ENCODE data around the gene HSD11B2.
"Not testable (repeated sequence)": the region's sequence is repeated elsewhere in the genome, so short reads cannot be mapped to it uniquely, and the experiment has no call there.

Gene HSD11B2

DNA sequence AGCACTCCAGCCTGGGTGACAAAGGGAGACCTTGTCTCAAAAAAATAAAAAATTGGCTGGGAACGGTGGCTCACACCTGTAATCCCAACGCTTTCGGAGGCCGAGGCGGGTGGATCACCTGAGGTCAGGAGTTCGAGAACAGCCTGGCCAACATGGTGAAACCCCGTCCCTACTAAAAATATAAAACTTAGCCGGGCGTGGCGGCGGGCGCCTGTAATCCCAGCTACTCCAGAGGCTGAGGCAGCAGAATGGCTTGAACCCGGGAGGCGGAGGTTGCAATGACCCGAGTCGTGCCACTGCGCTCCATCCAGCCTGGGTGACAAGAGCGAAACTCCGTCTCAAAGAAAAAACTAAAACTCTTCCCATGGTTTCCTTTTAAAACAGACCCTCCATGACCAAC lies 15.5 kb upstream of the HSD11B2 start:
- DNase-seq: not testable (repeated sequence)

DNA sequence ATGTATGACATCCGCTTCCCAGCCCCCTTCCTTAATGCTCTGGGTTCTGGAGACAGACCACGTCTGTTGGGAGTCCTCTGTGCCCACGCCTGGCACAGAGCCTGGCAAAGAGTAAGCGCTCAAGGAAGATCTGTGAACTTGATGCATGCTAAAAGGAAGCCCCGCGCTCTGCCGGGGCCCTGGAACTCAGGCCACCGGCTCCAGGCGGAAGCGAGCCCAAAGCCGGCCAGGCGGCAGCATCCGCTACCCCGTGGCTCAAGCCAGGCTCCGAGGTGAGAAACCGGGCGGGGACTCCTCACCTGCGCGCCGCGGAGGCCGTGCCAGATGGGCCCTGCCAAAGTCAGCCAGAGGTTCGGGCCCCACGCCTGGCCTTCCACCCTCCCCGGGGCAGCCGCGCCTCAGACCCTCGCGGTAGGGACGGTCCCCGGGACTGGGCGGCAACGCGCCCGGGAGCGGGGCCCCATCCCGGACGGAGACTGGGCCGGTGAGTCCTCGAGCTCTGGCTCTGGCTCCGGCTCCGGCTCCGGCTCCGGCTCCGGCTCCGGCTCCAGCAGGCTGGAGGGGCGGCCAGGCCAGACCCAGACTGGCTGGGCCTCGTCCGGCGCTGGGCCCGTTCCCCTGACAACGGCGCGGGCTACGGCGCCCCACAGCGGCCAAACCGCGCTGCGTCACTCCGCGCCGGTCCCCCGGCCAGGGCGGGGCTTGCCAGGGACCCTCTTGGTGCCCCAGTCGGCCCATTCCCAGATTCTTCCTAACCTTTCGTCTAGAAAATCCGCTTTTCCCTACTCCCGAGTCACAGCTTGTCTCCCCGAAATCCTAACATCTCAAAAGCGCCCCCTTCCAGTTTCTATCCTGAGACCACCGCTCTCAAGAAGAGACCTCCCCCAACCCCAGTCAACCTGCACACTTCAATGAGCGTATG lies 14.8 kb upstream of the HSD11B2 start, which contains the start of gene ZDHHC1:
Gene ZDHHC1, minus strand, starts transcription at position 606 of the 922 bp plus-strand sequence. CDS start 8,702 bp downstream, outside the sequence.
- DNase-seq: no peak

DNA sequence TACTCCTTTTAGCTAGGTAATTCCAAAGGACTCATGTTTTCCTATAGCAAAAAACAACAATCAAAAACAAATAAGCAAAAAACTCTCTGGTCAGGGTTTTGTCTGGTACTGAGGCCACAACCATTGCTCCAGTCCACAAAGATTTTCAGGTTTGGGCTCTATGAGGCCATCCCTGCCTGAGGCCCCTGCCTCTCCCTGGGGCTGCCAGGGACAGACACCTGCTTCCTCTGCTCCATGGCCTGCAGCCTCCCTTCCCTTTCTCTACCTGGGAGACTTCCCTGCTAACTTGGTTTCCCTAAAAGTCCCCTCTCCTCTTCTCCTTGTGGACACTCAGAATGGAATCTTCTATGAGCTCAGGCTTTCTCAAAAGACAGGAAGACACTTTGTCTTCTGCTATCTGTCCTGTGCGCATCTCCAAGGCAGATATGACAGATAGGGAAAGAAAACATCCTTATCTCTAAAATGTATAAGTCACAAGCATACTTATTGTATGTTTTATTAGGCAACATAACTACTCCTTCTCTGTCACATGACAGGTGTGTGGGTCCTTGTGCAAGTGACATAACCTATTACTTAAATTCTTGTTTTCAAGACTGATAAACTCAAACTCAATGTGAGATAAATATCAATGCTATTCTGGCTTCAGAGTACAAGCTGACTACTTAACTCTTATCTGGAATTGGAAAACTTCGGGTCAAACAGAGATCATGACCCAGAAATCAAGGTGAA lies 13.4 kb upstream of the HSD11B2 start:
- DNase-seq: no peak

DNA sequence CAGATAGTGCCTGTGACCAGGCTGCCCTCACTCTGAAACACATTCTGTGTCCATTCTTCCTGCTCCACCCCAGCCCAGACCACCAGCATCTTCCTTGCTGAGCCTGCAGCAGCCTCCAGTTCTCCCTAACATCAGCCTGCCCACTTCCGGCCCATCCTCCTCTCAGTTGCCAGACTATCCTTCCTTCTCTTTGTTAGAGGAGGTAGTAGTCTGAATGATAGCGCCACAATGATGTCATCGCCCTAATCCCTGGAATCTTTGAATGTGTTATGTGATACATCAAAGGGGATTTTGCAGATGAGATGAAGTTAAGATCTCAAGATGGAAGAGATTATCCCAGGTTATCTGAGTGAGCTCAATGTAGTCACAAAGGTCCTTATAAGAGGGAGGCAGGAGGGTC lies 11.4 kb upstream of the HSD11B2 start:
- no peak for DNase-seq

DNA sequence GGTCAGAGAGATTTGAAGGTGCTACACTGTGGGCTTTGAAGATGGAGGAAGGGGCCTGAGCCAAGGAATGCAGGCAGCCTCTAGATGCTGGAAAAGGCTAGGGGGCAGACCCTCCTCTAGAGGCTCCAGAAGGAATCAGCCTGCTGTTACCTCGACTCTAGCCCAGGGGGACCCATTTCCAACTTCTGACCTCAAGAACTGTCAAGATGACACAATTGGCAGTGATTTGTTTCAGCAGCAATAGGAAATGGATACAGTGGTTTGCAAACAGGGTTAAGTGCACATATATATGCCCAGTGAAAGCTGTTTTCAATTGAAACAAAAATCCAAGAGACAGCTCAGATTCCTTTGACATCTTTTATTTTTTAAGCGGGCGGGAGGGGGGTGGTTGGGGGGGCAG lies 11.0 kb upstream of the HSD11B2 start:
- DNase-seq: no peak

DNA sequence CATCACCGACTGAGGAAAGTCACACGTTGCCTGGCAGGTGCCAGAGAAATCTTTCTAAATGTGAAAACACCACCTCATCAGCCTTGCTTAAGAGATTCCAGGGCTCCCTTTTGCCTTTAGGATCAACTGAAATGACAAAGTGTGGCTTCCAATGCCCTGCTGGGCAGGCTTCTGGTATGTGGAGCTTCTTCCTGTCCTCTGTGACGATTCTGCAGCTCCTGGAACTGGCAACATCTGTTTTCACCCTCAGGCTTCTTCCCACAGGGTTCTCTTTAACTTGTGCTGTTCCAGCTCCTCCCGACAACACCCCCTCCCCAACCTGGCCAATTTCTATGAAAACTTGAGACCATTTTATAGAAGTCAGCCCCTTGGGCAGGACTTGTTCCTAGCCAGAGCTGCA lies 9.9 kb upstream of the HSD11B2 start:
- DNase-seq: no peak

DNA sequence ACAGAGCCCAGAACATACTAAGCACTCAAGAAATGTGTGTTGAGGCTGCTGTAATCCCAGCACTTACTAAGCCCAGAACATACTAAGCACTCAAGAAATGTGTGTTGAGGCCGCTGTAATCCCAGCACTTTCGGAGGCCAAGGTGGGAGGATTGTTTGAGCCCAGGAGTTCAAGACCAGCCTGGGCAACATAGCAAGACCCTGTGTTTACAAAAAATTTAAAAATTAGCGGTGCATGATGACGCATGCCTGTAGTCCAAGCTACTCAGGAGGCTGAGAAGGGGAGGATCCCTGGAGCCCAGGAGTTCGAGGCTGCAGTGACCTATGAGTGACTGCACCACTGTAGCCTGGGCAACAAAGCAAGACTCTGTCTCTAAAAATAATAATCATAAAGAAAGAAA lies 7.9 kb upstream of the HSD11B2 start:
- no peak for DNase-seq

DNA sequence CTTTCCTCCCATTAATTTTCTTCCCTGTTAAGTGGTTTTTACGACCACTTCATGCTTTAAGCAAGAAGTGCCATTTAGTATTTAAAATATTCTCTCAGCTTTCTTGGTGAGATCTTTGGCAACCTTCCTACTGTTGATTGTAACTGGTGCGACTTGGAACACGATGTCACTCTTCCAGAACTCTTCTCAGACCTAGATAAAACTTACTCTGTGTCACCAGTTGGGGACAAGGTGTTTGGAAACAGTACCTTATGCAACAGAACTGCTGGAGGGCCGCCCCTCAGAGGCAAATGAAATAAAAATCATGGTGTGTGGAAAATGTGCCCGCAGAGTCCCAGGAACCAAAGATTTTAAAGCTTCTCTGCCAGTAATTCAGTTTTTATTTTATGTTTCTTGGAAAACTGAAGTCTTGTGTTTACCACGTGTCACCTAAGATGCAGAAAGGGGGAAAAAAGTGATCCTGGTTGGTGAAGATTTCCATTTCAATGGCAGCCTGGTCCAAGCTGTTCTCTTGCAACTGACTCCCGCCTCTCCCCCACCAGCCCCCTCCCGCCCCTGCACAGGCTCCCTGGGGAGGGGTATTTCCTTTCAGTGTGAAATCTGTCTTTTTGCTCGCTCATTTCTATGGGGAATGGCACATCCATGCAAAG lies 7.2 kb upstream of the HSD11B2 start:
- DNase-seq: no peak

DNA sequence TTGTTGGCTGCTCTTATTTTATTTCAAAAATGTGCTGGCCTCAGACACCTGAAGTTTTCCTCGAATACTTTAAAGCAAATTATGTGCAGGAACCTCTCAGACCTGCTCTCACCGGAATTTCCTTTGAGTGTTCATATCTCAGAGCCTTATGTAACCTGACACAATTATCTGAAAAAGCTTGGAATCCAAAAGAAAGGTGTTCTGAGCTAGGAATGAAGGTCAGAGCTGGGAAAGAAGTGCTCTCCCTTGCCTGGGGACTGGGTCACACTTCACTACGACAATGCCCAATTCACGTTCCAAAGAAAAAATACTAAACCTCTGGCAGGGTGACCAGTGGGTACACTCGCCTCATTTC lies 6.7 kb upstream of the HSD11B2 start:
- DNase-seq: no peak

DNA sequence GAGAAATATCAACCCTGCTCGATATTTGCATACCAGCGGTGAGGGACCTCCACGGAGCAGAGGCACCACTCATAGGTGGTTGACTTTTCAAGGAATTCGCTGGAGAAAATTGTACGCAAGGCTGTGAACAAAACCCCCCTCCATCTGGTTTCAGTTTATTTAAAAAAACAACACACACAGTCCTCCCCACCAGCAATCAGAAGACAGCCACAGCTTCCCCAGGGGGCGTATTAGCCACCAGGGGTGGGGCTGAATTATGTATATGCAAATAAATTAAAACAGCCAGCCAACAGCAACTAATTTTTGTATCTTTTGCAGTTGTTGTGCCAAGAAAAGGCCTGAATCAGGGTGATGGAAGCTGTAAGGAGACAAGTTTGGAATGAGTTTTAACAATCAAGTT lies 5.9 kb upstream of the HSD11B2 start:
- no peak for DNase-seq

DNA sequence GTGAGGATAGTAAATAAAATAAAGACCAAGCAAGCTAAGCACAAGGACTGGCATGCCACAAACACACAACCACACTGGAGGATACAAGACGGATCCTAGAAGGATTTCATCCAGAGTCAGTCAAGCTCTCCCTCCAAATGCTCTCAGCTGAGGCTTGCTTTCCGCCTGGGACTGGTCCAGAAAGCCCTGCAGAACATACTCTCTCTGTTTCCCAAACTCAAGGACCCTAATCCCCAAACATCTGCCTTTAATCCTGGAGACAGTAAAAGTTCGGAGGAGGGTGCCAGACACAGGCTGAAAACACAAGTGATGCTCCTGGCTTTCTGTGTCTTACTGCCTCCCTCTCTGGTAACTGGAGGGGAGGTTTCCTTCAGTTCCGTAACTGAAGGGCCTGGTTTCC lies 5.3 kb upstream of the HSD11B2 start:
- DNase-seq: no peak

DNA sequence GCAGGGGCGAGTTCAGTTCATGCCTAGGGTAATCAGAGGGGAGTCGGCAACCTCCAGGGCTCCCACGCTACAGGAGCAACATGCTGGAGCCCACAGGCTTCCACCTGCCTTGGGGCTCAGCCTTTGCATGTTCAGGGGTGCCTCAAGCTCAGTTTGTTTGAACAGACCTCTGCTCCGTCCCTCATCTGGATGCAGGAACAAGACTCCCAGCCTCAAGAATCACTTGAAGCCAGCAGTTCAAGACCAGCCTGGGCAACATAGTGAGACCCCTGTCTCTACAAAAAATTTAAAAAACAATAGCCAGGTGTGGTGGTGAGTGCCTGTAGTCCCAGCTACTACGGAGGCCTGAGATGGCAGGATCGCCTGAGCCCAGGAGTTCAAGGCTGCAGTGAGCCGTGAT lies 4.9 kb upstream of the HSD11B2 start:
- DNase-seq: no peak

DNA sequence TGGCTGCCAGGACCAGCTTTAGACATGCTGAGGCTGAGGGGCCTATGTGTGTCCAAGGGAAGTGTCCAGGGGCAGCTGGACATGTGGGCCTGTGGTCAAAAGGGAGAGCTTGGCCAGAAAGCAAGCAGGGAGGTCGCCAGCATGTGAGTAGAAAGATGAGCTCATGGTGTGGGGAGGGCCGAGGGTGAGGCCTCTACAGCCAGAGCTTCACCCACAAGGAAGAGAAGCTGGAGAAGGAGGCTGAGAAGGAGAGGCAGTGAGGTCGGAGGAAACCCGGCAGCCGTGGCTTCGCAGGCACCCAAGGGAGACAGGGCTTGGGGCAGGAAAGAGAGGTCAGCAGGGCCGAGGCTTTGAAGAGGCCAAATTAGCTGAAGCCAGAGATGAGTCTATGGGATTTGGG lies 4.0 kb upstream of the HSD11B2 start:
- no peak for DNase-seq

DNA sequence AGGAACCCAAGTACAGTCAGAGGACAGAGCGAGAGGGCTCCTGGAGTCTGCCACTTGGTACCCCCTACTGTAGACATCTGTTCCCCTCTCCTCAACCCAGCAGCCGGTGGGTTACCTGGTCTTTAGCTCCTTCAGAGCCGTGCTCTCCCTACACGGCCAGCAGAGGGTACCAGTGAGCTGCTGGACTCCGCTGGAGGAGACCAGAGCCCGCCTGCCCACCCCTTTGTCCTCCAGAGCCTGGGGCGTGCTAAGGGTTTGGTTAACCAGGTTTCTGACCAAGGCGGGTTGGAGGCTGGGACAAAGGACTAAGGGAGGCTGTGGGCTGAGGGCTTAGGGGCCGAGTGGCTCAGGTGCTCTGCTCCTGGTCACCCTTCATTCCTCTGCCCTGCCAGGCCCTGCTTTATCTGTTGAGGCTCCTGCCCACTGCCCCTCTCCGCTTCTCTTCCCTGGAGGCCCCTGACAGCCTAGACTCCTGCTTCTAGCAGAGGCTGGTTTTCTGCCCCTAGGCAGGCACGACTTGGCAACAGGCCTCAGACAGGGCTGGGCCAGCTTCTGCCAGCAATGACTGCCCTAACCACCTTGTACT lies 2.7 kb upstream of the HSD11B2 start:
- peak; percentile 53 for DNase-seq

DNA sequence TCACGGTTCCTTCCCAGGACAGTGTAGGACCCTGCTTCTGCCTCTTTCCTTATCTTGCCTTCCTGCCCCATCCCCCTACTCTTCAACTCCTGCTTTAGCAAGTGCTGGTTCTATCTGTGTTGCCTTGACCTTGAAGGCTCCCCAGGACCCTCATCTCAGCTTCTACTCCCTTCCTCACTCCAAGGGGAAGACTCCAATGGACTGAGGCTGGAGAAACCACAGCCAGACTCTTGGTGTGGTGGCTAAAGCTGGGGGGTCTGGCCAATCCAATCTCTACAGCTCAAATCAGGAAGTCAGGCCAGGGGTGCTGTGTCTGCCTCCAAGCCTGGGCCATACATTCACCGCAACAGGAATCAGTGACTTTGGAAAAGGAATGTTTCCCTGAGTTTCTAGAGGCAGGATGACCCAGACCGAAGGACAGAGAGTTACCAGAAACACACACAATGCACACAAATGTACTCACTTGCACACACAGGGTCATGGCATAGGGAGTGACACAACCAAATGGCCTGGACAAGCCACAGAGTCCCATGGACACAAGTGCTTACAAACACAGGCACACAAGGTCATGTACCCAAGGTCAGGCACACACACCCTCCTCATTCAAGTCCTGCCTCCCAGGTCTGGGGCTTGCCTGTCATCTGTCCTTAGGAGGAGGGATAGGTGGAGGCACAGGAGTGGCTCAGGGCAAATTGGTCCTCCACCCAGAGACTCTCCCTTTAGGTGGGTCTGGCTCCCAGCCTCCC lies 1.7 kb upstream of the HSD11B2 start:
- DNase-seq: no peak

DNA sequence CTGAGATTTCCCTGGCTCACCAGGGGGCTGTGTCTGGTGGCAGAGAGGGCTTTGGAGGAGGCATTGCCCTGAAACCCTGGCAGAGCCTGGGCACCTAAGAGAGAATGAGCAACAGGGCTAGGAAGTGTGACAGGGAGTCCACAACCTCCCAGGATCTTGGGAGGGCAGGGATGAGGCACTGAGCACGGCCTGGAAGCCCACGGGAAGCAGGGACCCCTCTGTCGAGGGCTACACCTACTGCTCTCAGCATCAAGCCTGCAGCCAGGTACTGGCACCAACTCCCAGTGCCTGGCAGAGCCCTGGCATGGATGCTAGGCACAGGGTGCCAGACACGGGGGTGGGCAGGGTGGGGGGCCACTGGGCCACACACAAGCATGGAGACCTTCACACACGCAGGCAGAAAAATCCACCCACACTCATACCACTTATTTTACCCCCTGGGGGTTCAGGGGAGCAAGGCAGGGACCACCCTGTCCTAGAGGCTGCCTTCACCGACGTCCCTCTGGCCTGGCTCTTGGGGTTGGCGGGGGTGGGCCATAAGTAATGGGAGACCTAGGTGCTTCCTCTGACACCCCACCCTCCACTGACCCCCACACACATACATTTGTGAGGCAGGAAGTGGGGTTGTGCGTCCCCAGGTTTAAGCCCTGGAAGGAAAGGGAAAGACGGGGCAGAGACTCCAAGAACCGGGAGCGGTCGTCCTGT lies 970 bp upstream of the HSD11B2 start:
- no peak for DNase-seq

DNA sequence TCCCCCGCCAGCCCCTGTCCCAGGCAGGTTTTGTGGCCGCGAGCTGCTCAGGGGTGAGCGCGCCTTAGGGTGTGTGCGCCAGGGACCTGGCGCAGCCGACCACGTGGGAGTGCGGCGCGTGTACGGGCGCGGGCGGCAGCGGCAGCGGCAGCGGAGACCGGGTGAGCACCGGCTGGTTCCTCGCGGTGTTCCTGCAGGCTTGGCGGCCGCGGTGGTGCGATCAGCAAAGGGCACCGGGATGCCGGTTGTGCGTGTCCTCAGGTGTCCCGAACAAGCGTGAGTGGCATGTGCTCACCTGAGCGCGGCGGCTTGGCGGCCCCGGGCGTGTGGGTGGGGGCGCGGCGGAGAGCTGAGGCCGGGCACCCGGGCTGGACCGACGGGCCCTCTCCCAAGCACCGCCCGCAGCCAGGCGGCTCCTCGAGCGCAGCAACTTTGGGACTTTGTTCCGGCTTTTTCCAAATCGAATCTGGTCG lies 381 bp upstream of the HSD11B2 start:
- DNase-seq: no peak

DNA sequence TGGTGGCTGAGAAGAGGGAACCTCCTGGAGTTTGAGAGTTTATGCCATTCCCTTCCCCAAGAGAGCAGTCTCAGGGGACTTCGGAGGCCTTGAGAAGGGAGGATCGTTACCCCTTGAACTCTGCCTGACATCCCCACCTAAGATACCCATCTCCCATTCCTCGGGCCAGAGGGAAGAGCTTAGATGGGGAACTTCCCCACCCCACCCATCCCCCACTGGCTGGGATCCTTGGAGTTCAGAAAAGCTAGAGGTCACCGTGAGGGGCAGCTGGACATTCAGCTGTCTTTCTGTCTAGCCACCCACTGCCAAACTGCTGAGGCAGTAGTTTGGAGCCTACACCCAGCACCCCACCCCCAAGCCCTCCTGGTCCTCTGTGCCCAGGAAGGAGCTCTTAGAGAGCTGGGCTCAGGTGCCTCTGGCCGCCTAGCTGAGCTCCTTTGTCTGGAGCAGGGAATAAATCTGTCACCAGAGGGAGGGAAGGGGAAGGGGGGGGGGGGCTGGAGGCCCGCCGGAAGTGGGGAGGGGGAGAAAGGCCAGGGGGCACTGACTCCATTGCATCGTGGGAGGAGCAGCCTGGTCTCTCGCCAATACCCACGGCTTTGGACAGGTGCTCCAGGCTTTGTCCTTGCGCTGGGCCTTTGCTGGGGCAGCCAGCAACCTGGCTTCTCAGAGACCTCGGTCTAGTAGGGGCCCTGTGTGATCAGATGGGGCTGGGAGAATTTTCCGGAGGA lies 1.0 kb downstream of the HSD11B2 start:
- DNase-seq: no peak

DNA sequence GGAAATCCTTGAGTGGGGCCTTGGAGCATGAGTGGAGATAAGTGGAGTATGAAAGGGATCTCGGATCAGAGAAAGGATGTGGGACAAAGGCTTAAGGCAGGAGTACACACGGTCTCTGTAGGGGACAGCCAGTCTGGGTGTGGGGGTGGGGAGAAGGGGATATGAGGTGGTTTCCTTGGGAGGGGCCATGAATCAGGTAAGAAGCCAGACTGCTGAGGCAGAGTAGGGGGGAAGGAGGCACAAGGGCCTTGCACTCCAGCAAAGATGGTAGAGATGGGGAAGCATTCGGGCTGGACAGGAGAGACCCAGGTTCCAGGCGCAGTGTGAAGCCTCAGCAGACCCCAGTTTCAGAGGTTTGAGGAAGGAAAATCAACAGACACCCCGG lies 1.6 kb downstream of the HSD11B2 start:
- DNase-seq: no peak

DNA sequence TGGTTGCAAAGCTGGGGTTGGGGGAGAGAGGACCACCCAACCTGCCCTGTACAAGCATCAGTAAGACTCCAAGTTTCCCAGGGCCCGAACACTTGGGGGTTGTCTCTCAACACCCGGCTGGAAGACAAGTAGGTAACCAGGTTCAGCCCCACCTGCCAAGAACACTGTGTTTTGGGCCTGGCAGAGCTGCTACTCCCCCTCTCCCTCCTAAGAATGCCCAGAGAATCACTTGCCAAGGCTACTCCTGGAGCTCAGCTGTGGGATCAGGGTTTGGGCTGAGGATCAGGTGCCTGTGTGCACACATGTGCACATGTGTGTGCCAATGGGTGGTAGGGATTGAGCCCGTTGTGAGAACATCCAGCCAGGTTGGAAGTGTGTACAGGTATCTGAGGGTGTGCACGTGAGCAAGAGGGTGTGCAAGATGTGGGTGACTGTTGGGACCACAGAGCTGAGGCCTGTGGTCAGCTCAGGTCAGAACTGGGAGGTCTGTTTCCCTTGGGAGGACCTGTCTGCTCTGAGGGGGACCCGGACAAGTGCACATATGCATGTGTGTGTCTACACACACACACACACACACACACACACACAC lies 2.3 kb downstream of the HSD11B2 start:
- DNase-seq: no peak

DNA sequence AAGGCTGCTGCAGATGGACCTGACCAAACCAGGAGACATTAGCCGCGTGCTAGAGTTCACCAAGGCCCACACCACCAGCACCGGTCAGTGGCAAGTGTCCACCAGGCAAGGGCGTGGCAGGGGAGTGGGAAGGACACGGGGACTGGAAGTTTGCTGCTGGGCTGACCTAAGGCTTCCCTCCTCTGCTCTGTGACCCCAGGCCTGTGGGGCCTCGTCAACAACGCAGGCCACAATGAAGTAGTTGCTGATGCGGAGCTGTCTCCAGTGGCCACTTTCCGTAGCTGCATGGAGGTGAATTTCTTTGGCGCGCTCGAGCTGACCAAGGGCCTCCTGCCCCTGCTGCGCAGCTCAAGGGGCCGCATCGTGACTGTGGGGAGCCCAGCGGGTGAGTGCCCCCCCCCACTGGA lies 4.8 kb downstream of the HSD11B2 start:
- no peak for DNase-seq

All from CD4-positive, alpha-beta T cell treated with Interleukin-15 for 1 hour (primary cell).